H1 (cell line): Measurements from ENCODE around the gene LOXL1. TPM values are rescaled to one million over a fixed set of nuclear protein-coding genes. Genes with fewer than 3 reads are reported as not detected.

ENCODE experiments used
- CTCF ChIA-PET: fragments of 300-600 bp; sonication (Branson Sonifier 250); formaldehyde crosslinking; loops from one replicate; lab custom pipeline; 2021; ENCODE audit not compliant: partially characterized antibody; lab: Charles Lee
- POLR2A ChIA-PET: fragments of 300-600 bp; sonication (Branson Sonifier 250); formaldehyde crosslinking; loops from one replicate; lab custom pipeline; 2021; ENCODE audit warnings: inconsistent platforms; ENCODE audit not compliant: partially characterized antibody; lab: Charles Lee
- DNase-seq, 2 experiments: peaks; one replicate each; pipeline versions ENCODE4 v3.0.0 to v3.0.0-alpha.2; 2010 to 2022; ENCODE audit warnings: low spot score in 2 of 2, low read depth in 1 of 2, mixed read lengths in 1 of 2
- FAIRE-seq: peaks from 2 replicates; lab custom pipeline; 2011; peaks lifted over from hg19 to GRCh38; lab: Jason Lieb, UNC
- H2AFZ ChIP-seq: 2 replicates; pipeline ENCODE4 v1.8.1; 2012; ENCODE audit warnings: low read length, inconsistent platforms
- H2AK5ac ChIP-seq: 2 replicates; pipeline ENCODE4 v1.6.1; 2013; ENCODE audit warnings: low read depth, low read length
- H2BK120ac ChIP-seq: replicated peaks from 2 replicates; pipeline ENCODE3; 2013; ENCODE audit warnings: low read depth, low read length, inconsistent platforms
- H2BK12ac ChIP-seq: 2 replicates; pipeline ENCODE4 v1.6.1; 2013; ENCODE audit warnings: low read depth, low read length
- H2BK15ac ChIP-seq: 2 replicates; pipeline ENCODE4 v1.6.1; 2013; ENCODE audit warnings: low read length
- H2BK20ac ChIP-seq: 2 replicates; pipeline ENCODE4 v1.6.1; 2013; ENCODE audit warnings: low read length
- H2BK5ac ChIP-seq: 2 replicates; pipeline ENCODE4 v1.6.1; 2013; ENCODE audit warnings: low read depth, low read length
- H3K14ac ChIP-seq: 2 replicates; pipeline ENCODE4 v1.6.1; 2013; ENCODE audit warnings: inconsistent platforms; ENCODE audit not compliant: insufficient read length
- H3K18ac ChIP-seq: 2 replicates; pipeline ENCODE4 v1.6.1; 2013; ENCODE audit warnings: low read length; ENCODE audit errors: extremely low read depth
- H3K23ac ChIP-seq: 2 replicates; pipeline ENCODE4 v1.6.1; 2013; ENCODE audit warnings: inconsistent platforms; ENCODE audit not compliant: insufficient read length
- H3K23me2 ChIP-seq: 2 replicates; pipeline ENCODE4 v1.6.1; 2013; ENCODE audit warnings: low read depth, low read length
- H3K27ac ChIP-seq: 2 replicates; pipeline ENCODE4 v1.6.1; 2011; ENCODE audit warnings: low read depth, low read length, inconsistent platforms
- H3K27me3 ChIP-seq, 4 experiments: replicated peaks in 1 of 4; 1 replicate in 1 of 4; 2 replicates in 3 of 4; pipeline versions ENCODE4 v1.6.1 to v1.8.1; 2011 to 2013; ENCODE audit warnings: low read length in 3 of 4, mild to moderate bottlenecking in 3 of 4, inconsistent platforms in 2 of 4, mixed read lengths in 2 of 4, moderate library complexity in 1 of 4; ENCODE audit not compliant: control insufficient read depth in 3 of 4, insufficient read depth in 3 of 4; ENCODE audit errors: extremely low read depth in 1 of 4
- H3K36me3 ChIP-seq, 4 experiments: 2 replicates each; pipeline versions ENCODE4 v1.6.1 to v1.8.1; 2011 to 2013; ENCODE audit warnings: mild to moderate bottlenecking in 4 of 4, low read length in 3 of 4, moderate library complexity in 2 of 4, control low read depth in 1 of 4, inconsistent platforms in 1 of 4; ENCODE audit not compliant: insufficient read depth in 4 of 4, control insufficient read depth in 2 of 4
- H3K4ac ChIP-seq: replicated peaks from 2 replicates; pipeline ENCODE3; 2013; ENCODE audit warnings: low read length, low read depth, mixed read lengths, inconsistent platforms; ENCODE audit not compliant: insufficient read length
- H3K4me1 ChIP-seq, 4 experiments: replicated peaks in 1 of 4; 1 replicate in 1 of 4; 2 replicates in 3 of 4; pipeline versions ENCODE4 v1.6.1 to v1.8.1; 2011 to 2013; ENCODE audit warnings: low read length in 3 of 4, inconsistent platforms in 2 of 4, mixed read lengths in 1 of 4; ENCODE audit not compliant: insufficient read depth in 4 of 4, control insufficient read depth in 3 of 4
- H3K4me2 ChIP-seq, 2 experiments: 2 replicates each; pipeline versions ENCODE4 v1.6.1 to v1.8.1; 2011 to 2013; ENCODE audit warnings: low read depth in 2 of 2, low read length in 2 of 2, control low read depth in 1 of 2, inconsistent platforms in 1 of 2, mild to moderate bottlenecking in 1 of 2; ENCODE audit not compliant: insufficient read depth in 1 of 2
- H3K4me3 ChIP-seq, 4 experiments: fragments of 200-600, 300-600 bp in 1 of 4; sonication (generic), shearing (Covaris generic), sonication (Bioruptor Twin) in 1 of 4; 2 replicates each; pipeline versions ENCODE4 v1.5.1 to v1.8.1; 2011 to 2016; ENCODE audit warnings: low read length in 4 of 4, low read depth in 3 of 4, control low read depth in 2 of 4, inconsistent platforms in 2 of 4, mild to moderate bottlenecking in 2 of 4, mixed read lengths in 1 of 4, moderate library complexity in 1 of 4; ENCODE audit not compliant: insufficient read depth in 2 of 4; ENCODE audit errors: extremely low read depth in 1 of 4
- H3K56ac ChIP-seq: replicated peaks from 2 replicates; pipeline ENCODE3; 2013; ENCODE audit warnings: low read depth, mild to moderate bottlenecking, mixed read lengths, low read length, inconsistent platforms; ENCODE audit not compliant: insufficient read length
- H3K79me1 ChIP-seq: 2 replicates; pipeline ENCODE4 v1.6.1; 2013; ENCODE audit warnings: low read depth, low read length, control low read depth
- H3K79me2 ChIP-seq, 2 experiments: 2 replicates each; pipeline versions ENCODE4 v1.6.1 to v1.8.1; 2012 to 2013; ENCODE audit warnings: low read length in 2 of 2, mild to moderate bottlenecking in 2 of 2, inconsistent platforms in 1 of 2; ENCODE audit not compliant: insufficient read depth in 2 of 2, control insufficient read depth in 1 of 2
- H3K9ac ChIP-seq, 4 experiments: replicated peaks in 1 of 4; 1 replicate in 1 of 4; 2 replicates in 3 of 4; pipeline versions ENCODE4 v1.6.1 to v1.8.1; 2011 to 2013; ENCODE audit warnings: low read depth in 3 of 4, low read length in 3 of 4, control low read depth in 2 of 4, mild to moderate bottlenecking in 2 of 4, moderate library complexity in 2 of 4, inconsistent platforms in 1 of 4; ENCODE audit errors: extremely low read depth in 1 of 4
- H3K9me3 ChIP-seq, 2 experiments: 2 replicates each; pipeline versions ENCODE4 v1.6.1 to v1.8.1; 2012 to 2013; ENCODE audit warnings: mild to moderate bottlenecking in 2 of 2, moderate library complexity in 2 of 2, control low read depth in 1 of 2, inconsistent platforms in 1 of 2, low read depth in 1 of 2, low read length in 1 of 2, mixed read lengths in 1 of 2; ENCODE audit not compliant: insufficient read depth in 2 of 2
- H4K20me1 ChIP-seq, 2 experiments: replicated peaks in 1 of 2; 2 replicates each; pipeline versions ENCODE3 to v1.8.1; 2011 to 2013; ENCODE audit warnings: inconsistent platforms in 2 of 2, low read length in 2 of 2, mild to moderate bottlenecking in 1 of 2; ENCODE audit not compliant: insufficient read depth in 2 of 2, control insufficient read depth in 1 of 2
- H4K5ac ChIP-seq: 2 replicates; pipeline ENCODE4 v1.6.1; 2013; ENCODE audit warnings: low read length, low read depth, mixed read lengths, inconsistent platforms; ENCODE audit not compliant: insufficient read length
- H4K8ac ChIP-seq: 2 replicates; pipeline ENCODE4 v1.8.0; 2013; ENCODE audit warnings: mild to moderate bottlenecking, moderate library complexity, low read length, inconsistent platforms; ENCODE audit not compliant: insufficient read depth; ENCODE audit errors: extremely low read depth
- H4K91ac ChIP-seq: replicated peaks from 2 replicates; pipeline ENCODE3; 2013; ENCODE audit warnings: low read length, mixed read lengths, inconsistent platforms; ENCODE audit not compliant: insufficient read length
- ASH2L ChIP-seq: fragments of 200-600, 300-600 bp; sonication (generic); IDR thresholded peaks from one replicate; pipeline ENCODE4 v1.7.1; 2017; ENCODE audit warnings: low read length
- CBX8 ChIP-seq: fragments of 300-800, 300-1000 bp; sonication (generic); IDR thresholded peaks from 2 replicates; pipeline ENCODE4 v1.7.1; 2016; ENCODE audit warnings: low read depth, low read length, borderline replicate concordance
- CTCF ChIP-seq, 3 experiments: IDR thresholded peaks; 1 replicate in 2 of 3; 2 replicates in 1 of 3; pipeline versions ENCODE4 v1.5.1 to v1.6.1; 2011; ENCODE audit warnings: low read length in 3 of 3, mild to moderate bottlenecking in 3 of 3, inconsistent platforms in 2 of 3, low read depth in 1 of 3, moderate library complexity in 1 of 3; ENCODE audit not compliant: insufficient read depth in 1 of 3; ENCODE audit errors: control extremely low read depth in 1 of 3
- EGR1 ChIP-seq: IDR thresholded peaks from 2 replicates; pipeline ENCODE4 v1.6.1; 2011; ENCODE audit warnings: low read depth, low read length, borderline replicate concordance
- WGBS, 2 experiments: shearing (Covaris generic) in 1 of 2; methylation state at CpG; one replicate each; pipeline versions ENCODE4 v1.1.6 to v1.1.7; 2013 to 2015; ENCODE audit warnings: low lambda C conversion rate in 2 of 2, mixed read lengths in 2 of 2, inconsistent platforms in 1 of 2, low coverage in 1 of 2, missing lambda C conversion rate in 1 of 2; ENCODE audit not compliant: insufficient replicate concordance in 2 of 2, insufficient coverage in 1 of 2, insufficient read length in 1 of 2; ENCODE audit errors: extremely low coverage in 1 of 2, missing lambda C conversion rate in 1 of 2; 5-methylcytosine and 5-hydroxymethylcytosine counted together
- polyA plus RNA-seq, 7 experiments: library from polyadenylated mRNA; depleted of rRNA in 3 of 7; stranded (reverse) in 5 of 7; unstranded in 2 of 7; fragments of >200 nt in 5 of 7; fragments of 200-250 nt in 2 of 7; gene quantifications; 1 replicate in 5 of 7; 2 replicates in 1 of 7; 4 replicates in 1 of 7; pipeline versions ENCODE4 v1.2.1 to v1.2.3, GENCODE V29; 2011 to 2013; ENCODE audit warnings: missing spikeins in 2 of 7, mixed read lengths in 2 of 7
- total RNA-seq: library from RNA; stranded (reverse); fragmentation: NEBNext Ultra II Directional; extraction: Animal tissue kit (Norgen Biotek cat#: 25700); gene quantifications from 2 replicates; pipeline ENCODE4 v1.2.1, GENCODE V29; 2021
- TF ChIP-seq, protein P1 (sequence below): IDR thresholded peaks from 2 replicates; pipeline ENCODE4 v1.6.1; 2011; ENCODE audit warnings: low read length, improper control_type of control experiment

LOXL1 gene
- total and polyA plus RNA-seq, 2 of the 8 experiments (the other 6 are each of a cell fraction or from before 2014, with no cell fraction given) = 8.1 to 14.4 TPM

DNA sequence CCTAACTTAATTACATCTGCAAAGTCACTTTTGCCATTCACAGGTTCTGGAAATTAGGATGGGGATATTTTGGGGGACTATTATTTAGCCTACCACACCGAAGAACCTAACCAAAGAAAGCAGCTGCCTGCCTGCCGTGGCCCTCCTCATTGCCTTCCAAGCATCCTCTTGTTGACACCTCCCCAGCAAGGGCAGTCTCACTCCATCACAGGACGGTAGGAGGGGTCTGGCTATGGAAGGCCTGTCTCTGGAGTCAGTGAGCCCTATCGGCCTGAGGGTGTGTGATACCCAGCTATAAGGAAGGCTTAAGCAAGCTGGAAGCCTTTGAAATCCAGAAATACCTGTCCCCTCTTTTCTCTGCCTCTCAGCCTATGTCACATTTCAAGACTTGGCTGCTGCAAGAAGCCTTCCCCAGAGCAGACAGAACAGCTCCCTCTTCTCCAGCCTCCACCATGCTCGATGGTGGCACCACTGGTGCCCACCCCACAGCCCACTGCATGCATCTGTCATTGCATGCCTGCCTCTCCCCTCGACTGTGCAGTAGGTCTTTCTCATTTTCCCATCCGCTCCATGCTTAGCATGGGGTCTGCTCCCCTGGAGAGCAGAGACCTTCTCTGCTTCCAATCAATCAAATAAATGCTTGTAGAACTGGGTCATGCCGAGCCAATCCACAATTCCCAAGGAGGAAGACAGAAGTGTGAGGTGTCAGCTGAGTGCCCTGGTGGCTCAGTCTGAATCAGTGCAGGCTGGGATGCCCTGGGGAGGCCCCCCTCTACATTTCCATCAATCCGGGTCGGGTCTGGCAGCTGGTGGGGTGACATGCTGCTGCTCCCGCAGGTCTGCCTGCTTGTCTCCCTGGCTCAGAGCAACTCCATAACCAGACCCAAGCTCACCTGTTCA lies 23.9 kb upstream of the LOXL1 start:
- Histone ChIP-seq H3K18ac (no peak overlapping the region), H2BK15ac (no peak overlapping the region; the same call in 1 of the 2 replicates), H3K27ac (no peak overlapping the region), H2BK5ac (no peak overlapping the region; the same call in 1 of the 2 replicates), H2BK20ac (no peak overlapping the region), H2BK120ac (no peak overlapping the region), H3K4me2 (no peak overlapping the region), H3K79me1 (no peaks in the 10 kb centered on the region), H2BK12ac (0 out of 2 replicates have a peak overlapping the region, but pooled peaks have one; percentile 18), H3K79me2 (no peaks in the 10 kb centered on the region), H3K4ac (no peak overlapping the region), H3K14ac (no peak overlapping the region), H3K4me3 (no peak overlapping the region), H4K8ac (no peak overlapping the region), H3K9me3 (no peaks in the 10 kb centered on the region), H4K20me1 (no peaks in the 10 kb centered on the region), H2AFZ (no peak overlapping the region), H3K36me3 (no peaks in the 10 kb centered on the region), H3K27me3 (no peaks in the 10 kb centered on the region), H3K56ac (no peak overlapping the region), H4K5ac (no peak overlapping the region), H3K23ac (no peak overlapping the region), H3K4me1 (peaks cover 0 to 3% (median 1%) of the 10 kb centered on the region in 4 experiments; a peak in 3 of 7 replicates), H3K23me2 (no peaks in the 10 kb centered on the region; the same call in 1 of the 2 replicates), H2AK5ac (no peak overlapping the region), H4K91ac (no peak overlapping the region), H3K9ac (no peak overlapping the region)
- CTCF ChIA-PET = interaction anchor here (0.6 to 3.9 kb wide), 10 partner anchors 9 to 182 kb away, joined by 3 to 23 read pairs (median 4); partner anchors contain the start of gene TBC1D21
- 85% methylated on average over 11 of the region's 11 CpGs; no CpG with 5 or more reads in 1 of the 2 experiments for WGBS, 2 experiments
- POLR2A ChIA-PET = interaction anchor here (1.1 kb wide), 1 partner anchor 8 kb away, joined by 3 read pairs; no protein-coding TSS in a partner anchor
- FAIRE-seq (no peak), DNase-seq (no peak)
- TF ChIP-seq CBX8 (no peak), ASH2L (no peak), CTCF (IDR thresholded peaks at IDR 0.05; ENCODE audit: control extremely low read depth in 1 of 3, insufficient read depth in 1 of 3, low read depth in 1 of 3, low read length in 3 of 3) (no peak), EGR1 (no peak)
- TF ChIP-seq, protein P1, sequence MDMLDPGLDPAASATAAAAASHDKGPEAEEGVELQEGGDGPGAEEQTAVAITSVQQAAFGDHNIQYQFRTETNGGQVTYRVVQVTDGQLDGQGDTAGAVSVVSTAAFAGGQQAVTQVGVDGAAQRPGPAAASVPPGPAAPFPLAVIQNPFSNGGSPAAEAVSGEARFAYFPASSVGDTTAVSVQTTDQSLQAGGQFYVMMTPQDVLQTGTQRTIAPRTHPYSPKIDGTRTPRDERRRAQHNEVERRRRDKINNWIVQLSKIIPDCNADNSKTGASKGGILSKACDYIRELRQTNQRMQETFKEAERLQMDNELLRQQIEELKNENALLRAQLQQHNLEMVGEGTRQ = no peak
